Endothelial cell of umbilical vein (primary cell): ENCODE results near the gene ULBP2. TPM values are rescaled to one million over a fixed set of nuclear protein-coding genes. Genes with fewer than 3 reads are reported as not detected.

Experiments
- BruUV-seq: library from RNA; stranded (reverse); fragments of 400-500 nt; replicated peaks from 2 replicates; lab custom pipeline; 2021; lab: Mats Ljungman, UMichigan
- CTCF ChIA-PET: fragments of 300-600, 350-600 bp; sonication (Branson Sonifier 250); formaldehyde crosslinking; loops from one replicate; lab custom pipeline; 2021; ENCODE audit warnings: antibody characterized with exemption, inconsistent platforms; lab: Charles Lee
- POLR2A ChIA-PET: fragments of 300-600, 350-600 bp; sonication (Branson Sonifier 250); formaldehyde crosslinking; loops from one replicate; lab custom pipeline; 2021; ENCODE audit warnings: antibody characterized with exemption, inconsistent platforms; lab: Charles Lee
- DNase-seq: peaks from one replicate; pipeline ENCODE4 v3.0.0-alpha.2; 2011; ENCODE audit warnings: low read depth, low spot score
- FAIRE-seq: peaks from 2 replicates; lab custom pipeline; 2011; peaks lifted over from hg19 to GRCh38; lab: Jason Lieb, UNC
- H2AFZ ChIP-seq: 2 replicates; pipeline ENCODE4 v1.6.0; 2012; ENCODE audit warnings: low read depth, low read length, control low read depth, inconsistent platforms
- H3K27ac ChIP-seq: 2 replicates; pipeline ENCODE4 v1.5.1; 2011; ENCODE audit warnings: low read depth, mild to moderate bottlenecking, control low read depth, low read length, moderate library complexity; ENCODE audit not compliant: insufficient read depth
- H3K27me3 ChIP-seq, 2 experiments: 2 replicates each; pipeline versions ENCODE4 v1.6.0 to v1.6.1; 2011; ENCODE audit warnings: low read length in 2 of 2, mixed read lengths in 1 of 2; ENCODE audit not compliant: control insufficient read depth in 2 of 2, insufficient read depth in 2 of 2
- H3K36me3 ChIP-seq, 2 experiments: 2 replicates in 1 of 2; 3 replicates in 1 of 2; pipeline ENCODE4 v1.5.1; 2011; ENCODE audit warnings: low read length in 2 of 2, mild to moderate bottlenecking in 1 of 2, moderate library complexity in 1 of 2; ENCODE audit not compliant: control insufficient read depth in 2 of 2, insufficient read depth in 2 of 2; ENCODE audit errors: extremely low read depth in 1 of 2
- H3K4me1 ChIP-seq: 3 replicates; pipeline ENCODE4 v1.5.1; 2011; ENCODE audit warnings: mild to moderate bottlenecking, low read length; ENCODE audit not compliant: control insufficient read depth, insufficient read depth; ENCODE audit errors: extremely low read depth
- H3K4me2 ChIP-seq: 2 replicates; pipeline ENCODE4 v1.6.1; 2011; ENCODE audit warnings: low read length, control low read depth, mixed read lengths; ENCODE audit not compliant: insufficient read depth
- H3K4me3 ChIP-seq, 3 experiments: fragments of 200-600 bp in 1 of 3; sonication (generic), shearing (Covaris generic) in 1 of 3; replicated peaks in 1 of 3; 2 replicates each; pipeline ENCODE4 v1.5.1; 2011 to 2016; ENCODE audit warnings: control low read depth in 3 of 3, low read length in 3 of 3, mild to moderate bottlenecking in 2 of 3, inconsistent platforms in 1 of 3, low read depth in 1 of 3, moderate library complexity in 1 of 3; ENCODE audit not compliant: insufficient read depth in 1 of 3
- H3K79me2 ChIP-seq: 2 replicates; pipeline ENCODE4 v1.6.0; 2012; ENCODE audit warnings: low read length, inconsistent platforms; ENCODE audit not compliant: control insufficient read depth, insufficient read depth
- H3K9ac ChIP-seq: replicated peaks from 2 replicates; pipeline ENCODE3; 2011; ENCODE audit warnings: low read length, control low read depth; ENCODE audit not compliant: insufficient read depth; ENCODE audit errors: extremely low read depth
- H3K9me1 ChIP-seq: replicated peaks from 3 replicates; pipeline ENCODE4 v1.6.0; 2011; ENCODE audit warnings: mild to moderate bottlenecking, low read length; ENCODE audit not compliant: control insufficient read depth, insufficient read depth; ENCODE audit errors: extremely low read depth
- H3K9me3 ChIP-seq: replicated peaks from 2 replicates; pipeline ENCODE4 v1.5.1; 2012; ENCODE audit warnings: low read length, inconsistent platforms; ENCODE audit not compliant: control insufficient read depth, insufficient read depth
- H4K20me1 ChIP-seq: replicated peaks from 2 replicates; pipeline ENCODE3; 2011; ENCODE audit warnings: mild to moderate bottlenecking, low read length; ENCODE audit not compliant: control insufficient read depth, insufficient read depth; ENCODE audit errors: extremely low read depth
- JUN ChIP-seq: IDR thresholded peaks from 2 replicates; pipeline ENCODE4 v1.6.1; 2011; ENCODE audit warnings: borderline replicate concordance, low read depth; ENCODE audit not compliant: insufficient read length, insufficient read depth
- MYC ChIP-seq: IDR thresholded peaks from one replicate; pipeline ENCODE4 v1.6.1; 2011; ENCODE audit warnings: mild to moderate bottlenecking, low read depth, low read length
- POLR2AphosphoS5 ChIP-seq: IDR thresholded peaks from 2 replicates; pipeline ENCODE4 v1.6.1; 2012; ENCODE audit warnings: low read depth, mild to moderate bottlenecking, control low read depth, low read length, moderate library complexity; ENCODE audit not compliant: insufficient read depth
- dilution Hi-C: fragments of 300-500 bp; cut with MboI; formaldehyde crosslinking; loops from one replicate; pipeline ENCODE4 v1.15.0; 2019; ENCODE audit warnings: low sequenced_read_pairs; ENCODE audit not compliant: extremely low pct_ligation_motif_present
- intact Hi-C: fragments of 100-400 bp; cut with micrococcal nuclease; formaldehyde crosslinking; loops from one replicate; pipeline ENCODE4 v1.10.0; 2022
- polyA plus RNA-seq, 4 experiments: library from polyadenylated mRNA; depleted of rRNA in 3 of 4; stranded (reverse) in 3 of 4; unstranded in 1 of 4; fragments of >200 nt; gene quantifications; 2 replicates each; pipeline versions ENCODE4 v1.2.1 to v1.2.3, GENCODE V29; 2011 to 2012; ENCODE audit warnings: missing spikeins in 1 of 4
- total RNA-seq: library from RNA; stranded (reverse); gene quantifications from 2 replicates; pipeline ENCODE4 v1.2.3, GENCODE V29; 2021
- TF ChIP-seq, protein P1 (sequence below), 2 donors: IDR thresholded peaks; 1 replicate in 1 of 2; 2 replicates in 1 of 2; pipeline ENCODE4 v1.5.1; 2011; ENCODE audit warnings: low read length in 2 of 2, mild to moderate bottlenecking in 2 of 2, moderate library complexity in 2 of 2, control low read depth in 1 of 2, inconsistent platforms in 1 of 2, low read depth in 1 of 2; ENCODE audit not compliant: insufficient read depth in 1 of 2; ENCODE audit errors: extremely low read depth in 1 of 2
- TF ChIP-seq, protein P2 (sequence below): IDR thresholded peaks from 2 replicates; pipeline ENCODE4 v1.6.1; 2011; ENCODE audit not compliant: insufficient read depth, insufficient read length

ULBP2 gene
- total and polyA plus RNA-seq, 2 donors (not counting 3 experiments of a cell fraction or from before 2014, with no cell fraction given) = 7.0 to 22.8 TPM

DNA sequence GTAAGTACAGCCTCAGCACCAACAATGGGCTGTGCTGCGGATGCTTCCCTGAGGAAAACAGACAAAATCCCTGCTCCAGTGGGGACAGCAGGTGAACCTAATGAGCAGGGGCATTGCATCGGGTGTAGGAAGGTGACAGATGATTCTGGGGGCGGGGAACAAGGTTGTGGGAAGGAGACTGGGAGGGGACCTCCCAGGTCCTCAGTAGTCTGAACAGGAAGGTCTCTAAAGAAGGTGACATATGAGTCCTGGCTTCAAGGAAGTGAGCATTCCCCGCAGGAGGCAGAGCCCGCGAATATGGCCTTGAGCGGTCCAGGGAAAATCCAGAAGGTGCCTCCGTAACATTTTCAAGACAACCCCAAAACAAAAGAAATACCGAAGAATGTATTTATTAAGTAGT is 41.3 kb downstream of the ULBP2 start:
- H3K4me2 ChIP-seq = no peak overlapping the region
- no peak overlapping the region for H3K9ac ChIP-seq
- CTCF ChIA-PET = interaction anchor here (1.2 kb wide), 1 partner anchor 33 kb away, joined by 3 read pairs; no protein-coding TSS in a partner anchor
- no peaks in the 10 kb centered on the region for H4K20me1 ChIP-seq
- intact Hi-C loops = no loop called here
- DNase-seq (no peak), FAIRE-seq (no peak)
- H3K36me3 ChIP-seq = no peaks in the 10 kb centered on the region
- no TSS peak for BruUV-seq
- H3K4me3 ChIP-seq = no peak overlapping the region
- H2AFZ ChIP-seq = no peak overlapping the region
- no peaks in the 10 kb centered on the region for H3K79me2 ChIP-seq
- no peaks in the 10 kb centered on the region for H3K9me1 ChIP-seq
- H3K9me3 ChIP-seq = no peaks in the 10 kb centered on the region
- dilution Hi-C loops = no loop called here
- POLR2A ChIA-PET = no interaction called here
- no peaks in the 10 kb centered on the region for H3K4me1 ChIP-seq
- no peak for TF ChIP-seq MYC
- TF ChIP-seq, protein P1, sequence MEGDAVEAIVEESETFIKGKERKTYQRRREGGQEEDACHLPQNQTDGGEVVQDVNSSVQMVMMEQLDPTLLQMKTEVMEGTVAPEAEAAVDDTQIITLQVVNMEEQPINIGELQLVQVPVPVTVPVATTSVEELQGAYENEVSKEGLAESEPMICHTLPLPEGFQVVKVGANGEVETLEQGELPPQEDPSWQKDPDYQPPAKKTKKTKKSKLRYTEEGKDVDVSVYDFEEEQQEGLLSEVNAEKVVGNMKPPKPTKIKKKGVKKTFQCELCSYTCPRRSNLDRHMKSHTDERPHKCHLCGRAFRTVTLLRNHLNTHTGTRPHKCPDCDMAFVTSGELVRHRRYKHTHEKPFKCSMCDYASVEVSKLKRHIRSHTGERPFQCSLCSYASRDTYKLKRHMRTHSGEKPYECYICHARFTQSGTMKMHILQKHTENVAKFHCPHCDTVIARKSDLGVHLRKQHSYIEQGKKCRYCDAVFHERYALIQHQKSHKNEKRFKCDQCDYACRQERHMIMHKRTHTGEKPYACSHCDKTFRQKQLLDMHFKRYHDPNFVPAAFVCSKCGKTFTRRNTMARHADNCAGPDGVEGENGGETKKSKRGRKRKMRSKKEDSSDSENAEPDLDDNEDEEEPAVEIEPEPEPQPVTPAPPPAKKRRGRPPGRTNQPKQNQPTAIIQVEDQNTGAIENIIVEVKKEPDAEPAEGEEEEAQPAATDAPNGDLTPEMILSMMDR (IDR thresholded peaks at IDR 0.05; ENCODE audit: extremely low read depth in 1 of 2, insufficient read depth in 1 of 2, low read depth in 1 of 2, low read length in 2 of 2) = no peak
- H3K27ac ChIP-seq = no peak overlapping the region
- peaks cover 59 to 73% of the 10 kb centered on the region in 2 experiments for H3K27me3 ChIP-seq

DNA sequence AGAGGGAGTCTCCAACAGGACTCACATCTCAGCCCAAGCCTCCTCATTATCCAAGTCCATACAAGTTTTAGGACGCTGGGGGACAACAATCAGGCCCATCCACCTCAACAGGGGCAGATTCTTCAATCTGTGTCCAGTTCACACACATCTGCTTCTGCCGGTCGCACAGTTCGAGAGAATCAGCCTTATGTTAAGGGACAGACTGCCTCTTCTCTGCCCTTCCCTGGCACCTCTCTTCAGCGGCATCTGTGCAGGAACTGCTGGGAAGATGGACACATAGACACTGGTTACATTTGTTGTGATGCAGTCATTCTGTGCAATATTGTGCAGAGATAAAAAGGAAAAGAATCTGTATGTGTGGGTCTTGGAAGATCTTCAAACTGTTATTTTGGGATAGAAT is 43.0 kb downstream of the ULBP2 start:
- FAIRE-seq (no peak), DNase-seq (no peak)
- Histone ChIP-seq H4K20me1 (no peaks in the 10 kb centered on the region), H3K27ac (no peak overlapping the region), H3K9ac (no peak overlapping the region), H3K79me2 (no peaks in the 10 kb centered on the region), H3K4me3 (no peak overlapping the region), H3K36me3 (no peaks in the 10 kb centered on the region), H3K27me3 (peaks cover 68 to 81% of the 10 kb centered on the region in 2 experiments), H2AFZ (no peak overlapping the region), H3K9me1 (no peaks in the 10 kb centered on the region), H3K4me1 (no peaks in the 10 kb centered on the region), H3K9me3 (no peaks in the 10 kb centered on the region), H3K4me2 (no peak overlapping the region)
- ChIA-PET POLR2A (no interaction called here), CTCF (interaction anchor here (0.7 to 1.1 kb wide), 3 partner anchors 84 to 736 kb away, joined by 3 to 4 read pairs (median 3); partner anchors contain the start of gene ULBP3)
- BruUV-seq = no TSS peak
- dilution Hi-C loops = no loop called here
- TF ChIP-seq, protein P1 (IDR thresholded peaks at IDR 0.05; ENCODE audit: extremely low read depth in 1 of 2, insufficient read depth in 1 of 2, low read depth in 1 of 2, low read length in 2 of 2) = no peak
- TF ChIP-seq, protein P2, sequence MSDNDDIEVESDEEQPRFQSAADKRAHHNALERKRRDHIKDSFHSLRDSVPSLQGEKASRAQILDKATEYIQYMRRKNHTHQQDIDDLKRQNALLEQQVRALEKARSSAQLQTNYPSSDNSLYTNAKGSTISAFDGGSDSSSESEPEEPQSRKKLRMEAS = no peak
- TF ChIP-seq JUN = no peak
- no peak for TF ChIP-seq POLR2AphosphoS5
- intact Hi-C loops = no loop called here
